ENCODE results near the gene XYLT2. TPM values are rescaled to one million over a fixed set of nuclear protein-coding genes. Genes with fewer than 3 reads are reported as not detected.
A peak's percentile ranks its signal among the peaks of the same experiment; 100 is the strongest.

Gene XYLT2
- total RNA-seq, 2 experiments from 2014 or later, result 22.5 to 25.5 TPM

DNA sequence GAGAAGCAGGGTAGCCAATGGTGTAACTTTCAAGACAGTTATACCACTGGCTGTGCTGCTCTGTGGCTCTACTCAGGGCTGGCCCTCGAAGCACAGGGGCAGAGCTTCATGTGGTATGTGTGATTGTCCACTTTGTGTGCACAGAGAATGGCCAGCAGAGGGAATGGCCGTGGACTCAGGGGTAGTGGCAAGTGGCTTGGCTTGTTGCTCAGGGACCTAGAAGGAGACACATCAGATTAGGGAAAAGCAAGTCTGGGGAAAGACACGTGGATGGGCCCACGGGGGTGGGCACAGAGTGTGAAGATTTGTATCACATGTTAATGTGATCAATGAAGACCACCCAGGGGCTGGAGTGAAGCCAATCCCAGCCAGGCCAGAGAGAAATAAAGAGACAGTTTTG lies 20.0 kb upstream of the XYLT2 start:
- intact Hi-C loops (cut with micrococcal nuclease; ENCODE audit: unreplicated experiment), result no loop called here
- no peak for TF ChIP-seq EZH2phosphoT487 (IDR thresholded peaks at IDR 0.05; ENCODE audit: borderline replicate concordance, low read depth, low read length)
- TF ChIP-seq, protein P1, sequence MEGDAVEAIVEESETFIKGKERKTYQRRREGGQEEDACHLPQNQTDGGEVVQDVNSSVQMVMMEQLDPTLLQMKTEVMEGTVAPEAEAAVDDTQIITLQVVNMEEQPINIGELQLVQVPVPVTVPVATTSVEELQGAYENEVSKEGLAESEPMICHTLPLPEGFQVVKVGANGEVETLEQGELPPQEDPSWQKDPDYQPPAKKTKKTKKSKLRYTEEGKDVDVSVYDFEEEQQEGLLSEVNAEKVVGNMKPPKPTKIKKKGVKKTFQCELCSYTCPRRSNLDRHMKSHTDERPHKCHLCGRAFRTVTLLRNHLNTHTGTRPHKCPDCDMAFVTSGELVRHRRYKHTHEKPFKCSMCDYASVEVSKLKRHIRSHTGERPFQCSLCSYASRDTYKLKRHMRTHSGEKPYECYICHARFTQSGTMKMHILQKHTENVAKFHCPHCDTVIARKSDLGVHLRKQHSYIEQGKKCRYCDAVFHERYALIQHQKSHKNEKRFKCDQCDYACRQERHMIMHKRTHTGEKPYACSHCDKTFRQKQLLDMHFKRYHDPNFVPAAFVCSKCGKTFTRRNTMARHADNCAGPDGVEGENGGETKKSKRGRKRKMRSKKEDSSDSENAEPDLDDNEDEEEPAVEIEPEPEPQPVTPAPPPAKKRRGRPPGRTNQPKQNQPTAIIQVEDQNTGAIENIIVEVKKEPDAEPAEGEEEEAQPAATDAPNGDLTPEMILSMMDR (conservative IDR thresholded peaks at IDR 0.05; ENCODE audit: low read length), result no peak
- no peak for DNase-seq (ENCODE audit: low spot score)
- H3K4me1 ChIP-seq (ENCODE audit: insufficient read depth, low read length, poor library complexity, severe bottlenecking), result peaks cover 5% of the 10 kb centered on the region
- H2AFZ ChIP-seq (ENCODE audit: low read length), result no peak overlapping the region
- no peak overlapping the region for H3K4me2 ChIP-seq (ENCODE audit: low read length)
- no peaks in the 10 kb centered on the region for H4K20me1 ChIP-seq (ENCODE audit: insufficient read depth, low read length)
- no peak overlapping the region for H3K4me3 ChIP-seq (ENCODE audit: low read depth, low read length, poor library complexity, severe bottlenecking)
- H3K79me2 ChIP-seq (ENCODE audit: insufficient read depth, low read depth, low read length), result no peaks in the 10 kb centered on the region
- H3K36me3 ChIP-seq (ENCODE audit: insufficient read depth, low read length), result no peaks in the 10 kb centered on the region
- CTCF ChIA-PET (ENCODE audit: unreplicated experiment), result no interaction called here
- POLR2A ChIA-PET, result no interaction called here
- H3K9me3 ChIP-seq (ENCODE audit: low read length), result no peaks in the 10 kb centered on the region
- no TSS peak for BruUV-seq (replicated peaks)
- H3K27ac ChIP-seq (ENCODE audit: low read depth, low read length, poor library complexity, severe bottlenecking), result no peak overlapping the region
- no peaks in the 10 kb centered on the region for H3K9me2 ChIP-seq (ENCODE audit: insufficient read depth, low read length)

DNA sequence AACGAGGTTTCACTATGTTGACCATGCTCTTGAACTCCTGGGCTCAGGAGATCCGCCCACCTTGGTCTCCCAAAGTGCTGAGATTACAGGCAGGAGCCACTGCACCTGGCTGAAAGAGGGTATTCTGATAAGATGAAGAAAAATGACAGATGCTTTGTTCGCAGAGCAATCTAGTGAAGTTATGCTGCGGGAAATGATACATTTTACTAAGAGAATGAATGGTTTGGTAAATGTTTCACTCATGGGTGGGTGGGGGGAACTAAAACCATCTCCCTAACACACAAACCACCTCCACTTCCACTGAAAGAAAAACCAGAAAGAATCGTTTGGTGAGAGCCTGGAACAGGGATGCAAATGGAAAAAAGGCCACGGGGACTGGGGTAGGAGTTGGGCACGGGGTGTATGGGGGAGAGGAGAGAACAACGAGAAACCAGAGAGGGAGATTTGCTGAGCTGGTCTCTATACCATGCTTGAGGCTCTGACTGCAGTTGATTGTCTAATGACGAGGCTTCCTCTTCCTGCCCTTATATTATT lies 19.0 kb upstream of the XYLT2 start:
- no peak for DNase-seq (ENCODE audit: low spot score)
- Histone ChIP-seq H3K4me1 (ENCODE audit: insufficient read depth, low read length, poor library complexity, severe bottlenecking) (peaks cover 5% of the 10 kb centered on the region), H3K79me2 (ENCODE audit: insufficient read depth, low read depth, low read length) (no peaks in the 10 kb centered on the region), H3K9me2 (ENCODE audit: insufficient read depth, low read length) (no peaks in the 10 kb centered on the region), H3K4me3 (ENCODE audit: low read depth, low read length, poor library complexity, severe bottlenecking) (no peak overlapping the region), H4K20me1 (ENCODE audit: insufficient read depth, low read length) (no peaks in the 10 kb centered on the region), H2AFZ (ENCODE audit: low read length) (no peak overlapping the region), H3K36me3 (ENCODE audit: insufficient read depth, low read length) (no peaks in the 10 kb centered on the region), H3K4me2 (ENCODE audit: low read length) (no peak overlapping the region), H3K27ac (ENCODE audit: low read depth, low read length, poor library complexity, severe bottlenecking) (no peak overlapping the region), H3K9me3 (ENCODE audit: low read length) (no peaks in the 10 kb centered on the region)
- ChIA-PET CTCF (ENCODE audit: unreplicated experiment) (no interaction called here), POLR2A (no interaction called here)
- no peak for TF ChIP-seq EZH2phosphoT487 (IDR thresholded peaks at IDR 0.05; ENCODE audit: borderline replicate concordance, low read depth, low read length)
- TF ChIP-seq, protein P1 (conservative IDR thresholded peaks at IDR 0.05; ENCODE audit: low read length), result no peak
- no TSS peak for BruUV-seq (replicated peaks)
- intact Hi-C loops (cut with micrococcal nuclease; ENCODE audit: unreplicated experiment), result no loop called here

DNA sequence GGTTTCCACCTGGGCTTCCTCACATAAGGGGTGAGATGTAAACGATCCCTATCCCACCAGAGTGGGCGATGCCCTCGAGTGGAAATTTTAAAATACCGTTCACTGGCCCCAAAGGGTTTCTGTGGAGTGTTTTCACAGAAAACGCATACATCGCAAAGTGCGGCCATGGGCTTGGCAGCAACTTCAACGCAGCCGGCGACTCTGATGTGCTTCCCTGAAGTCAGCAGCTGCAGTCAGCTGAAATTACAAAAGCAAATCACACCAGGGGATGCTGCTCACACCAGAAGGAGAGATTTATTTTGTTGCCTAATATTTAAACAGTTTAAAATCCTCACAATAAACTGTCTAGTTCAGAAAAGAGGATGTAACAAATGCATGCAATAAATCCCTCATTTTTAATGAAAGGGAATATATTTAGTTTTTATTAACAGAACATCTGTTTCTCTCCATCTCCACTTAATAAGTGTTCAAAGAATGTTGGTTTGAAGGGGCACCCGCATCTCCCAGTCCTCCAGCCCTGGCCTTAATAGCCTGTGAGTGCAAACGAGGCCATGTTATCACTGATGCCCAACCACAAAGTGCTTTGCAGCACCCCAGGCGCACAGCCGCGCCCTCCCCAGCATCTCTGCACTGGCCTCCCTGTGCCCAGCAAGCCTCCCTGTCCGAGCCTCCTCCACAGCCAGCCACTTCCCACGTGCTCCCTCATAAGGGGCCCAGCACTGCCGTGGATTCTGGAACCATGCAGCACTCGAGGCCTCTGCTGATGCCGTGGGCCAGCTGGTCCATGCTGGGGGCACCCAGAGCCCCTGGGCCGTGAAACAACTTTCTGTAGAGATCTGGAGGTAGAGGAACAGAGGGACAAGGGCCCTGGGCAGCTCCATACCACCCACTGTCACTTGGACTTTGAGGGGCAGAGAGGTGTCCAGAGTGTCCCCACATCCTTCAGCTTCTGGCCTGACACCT lies 17.3 kb upstream of the XYLT2 start:
- no peak for DNase-seq (ENCODE audit: low spot score)
- TF ChIP-seq, protein P1 (conservative IDR thresholded peaks at IDR 0.05; ENCODE audit: low read length), result no peak
- no peak for TF ChIP-seq EZH2phosphoT487 (IDR thresholded peaks at IDR 0.05; ENCODE audit: borderline replicate concordance, low read depth, low read length)
- peak overlapping the region; percentile 12 for H3K27ac ChIP-seq (ENCODE audit: low read depth, low read length, poor library complexity, severe bottlenecking)
- H3K36me3 ChIP-seq (ENCODE audit: insufficient read depth, low read length), result no peaks in the 10 kb centered on the region
- H3K4me1 ChIP-seq (ENCODE audit: insufficient read depth, low read length, poor library complexity, severe bottlenecking), result peaks cover 5% of the 10 kb centered on the region
- ChIA-PET CTCF (ENCODE audit: unreplicated experiment) (no interaction called here), POLR2A (no interaction called here)
- no peak overlapping the region; the same call in 1 of the 2 replicates for H3K4me2 ChIP-seq (ENCODE audit: low read length)
- H2AFZ ChIP-seq (ENCODE audit: low read length), result no peak overlapping the region
- BruUV-seq (replicated peaks), result no TSS peak
- H3K9me2 ChIP-seq (ENCODE audit: insufficient read depth, low read length), result no peaks in the 10 kb centered on the region
- no peak overlapping the region for H3K4me3 ChIP-seq (ENCODE audit: low read depth, low read length, poor library complexity, severe bottlenecking)
- intact Hi-C loops (cut with micrococcal nuclease; ENCODE audit: unreplicated experiment), result no loop called here
- H3K79me2 ChIP-seq (ENCODE audit: insufficient read depth, low read depth, low read length), result no peaks in the 10 kb centered on the region
- no peaks in the 10 kb centered on the region for H4K20me1 ChIP-seq (ENCODE audit: insufficient read depth, low read length)
- no peaks in the 10 kb centered on the region for H3K9me3 ChIP-seq (ENCODE audit: low read length)

All from OCI-LY7 (cell line).